ENCODE results near the gene GREB1L. TPM values are rescaled to one million over a fixed set of nuclear protein-coding genes. Genes with fewer than 3 reads are reported as not detected.
"Not testable (repeated sequence)": the region's sequence is repeated elsewhere in the genome, so short reads cannot be mapped to it uniquely, and the experiment has no call there.

Gene GREB1L
- polyA plus RNA-seq, 10 donors, result 3.8 to 17.5 (median 7.2) TPM

DNA sequence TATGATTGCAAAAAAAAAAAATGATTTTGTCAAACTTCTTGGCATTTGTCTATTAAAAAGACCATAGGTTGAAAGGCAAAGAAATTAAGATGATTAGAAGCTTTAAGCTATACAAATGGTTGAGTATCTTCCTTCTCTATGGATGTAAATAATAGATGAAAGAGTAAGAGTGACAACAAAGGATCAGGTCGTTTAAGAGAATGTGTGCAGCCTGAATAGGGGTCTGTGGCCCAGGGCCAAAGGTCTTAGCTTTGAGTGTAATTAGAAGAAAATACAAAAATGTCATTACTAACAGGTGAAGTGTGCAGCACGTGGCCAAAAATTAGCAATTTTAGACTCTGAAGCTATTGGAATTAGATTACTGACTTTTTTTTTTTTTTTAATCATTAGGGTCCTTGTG lies 122.4 kb downstream of the GREB1L start:
- DNase-seq, result no peak

DNA sequence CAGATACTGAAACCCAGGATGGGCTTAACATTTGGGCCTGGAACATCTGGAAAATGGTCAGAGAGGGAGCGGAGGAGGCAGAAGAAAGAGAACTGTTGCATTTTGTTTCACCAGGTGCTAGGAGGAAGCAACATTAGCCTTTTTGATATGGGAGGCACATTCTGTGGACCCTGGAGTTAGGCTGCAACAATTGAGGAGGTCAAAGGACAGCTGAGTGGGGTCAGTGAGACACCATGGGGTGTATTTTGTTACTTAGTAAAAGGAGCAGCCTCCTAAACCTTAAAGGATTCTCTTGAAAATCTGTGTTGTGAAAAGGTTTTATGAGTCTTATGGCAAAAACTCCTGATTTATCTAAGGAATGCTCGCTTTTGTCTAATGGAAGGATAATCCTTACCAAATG lies 124.9 kb downstream of the GREB1L start:
- DNase-seq, result no peak

DNA sequence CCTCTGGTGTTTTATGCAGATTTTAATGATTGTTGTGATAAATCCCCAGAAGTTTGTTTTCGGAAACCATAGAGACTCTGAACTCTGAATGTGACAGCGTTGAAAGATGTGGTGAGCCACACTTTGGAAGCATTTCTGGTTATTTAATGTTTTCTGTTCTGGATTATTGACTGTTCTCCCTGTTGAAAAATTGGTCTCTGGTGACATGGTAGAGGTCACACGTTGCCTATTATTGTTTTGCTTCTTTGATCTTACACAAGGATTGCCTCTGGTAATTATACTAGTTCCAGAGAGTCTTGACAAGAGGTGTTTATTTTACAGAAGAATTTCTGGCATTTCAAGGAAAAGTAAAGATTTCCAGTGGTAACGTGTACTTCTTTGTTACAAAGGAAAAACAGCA lies 127.1 kb downstream of the GREB1L start:
- no peak for DNase-seq

- not testable (repeated sequence) for DNase-seq
Observed at GRCh38 chr18:21369597-21369996, 127.6 kb downstream of the GREB1L start.

GRCh38 chr18:21383031-21383430 lies 141.0 kb downstream of the GREB1L start:
- no peak for DNase-seq

- no peak for DNase-seq
Observed at GRCh38 chr18:21386523-21387240, 144.7 kb downstream of the GREB1L start.

GRCh38 chr18:21387886-21388285 lies 145.9 kb downstream of the GREB1L start:
- DNase-seq, result peak in 1 of 3 donors; percentile 16

GRCh38 chr18:21389283-21389682 lies 147.3 kb downstream of the GREB1L start:
- DNase-seq, result no peak

DNA sequence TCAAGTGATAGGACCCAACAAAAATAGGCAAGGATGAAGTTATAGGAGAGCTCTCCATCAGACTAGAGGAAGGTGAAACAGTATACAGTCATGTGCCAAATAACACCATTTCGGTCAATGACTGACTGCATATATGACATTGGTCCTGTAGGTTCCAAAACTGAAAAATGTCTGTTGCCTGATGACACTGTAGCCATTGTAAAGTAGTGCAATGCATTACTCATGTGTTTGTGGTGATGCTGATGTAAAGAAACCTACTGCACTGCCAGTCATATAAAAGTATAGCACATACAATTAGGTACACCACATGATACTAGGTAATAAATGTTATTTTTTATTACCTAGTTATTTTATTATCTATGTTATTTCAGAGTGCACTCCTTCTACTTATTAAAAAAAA lies 147.9 kb downstream of the GREB1L start:
- no peak for DNase-seq

DNA sequence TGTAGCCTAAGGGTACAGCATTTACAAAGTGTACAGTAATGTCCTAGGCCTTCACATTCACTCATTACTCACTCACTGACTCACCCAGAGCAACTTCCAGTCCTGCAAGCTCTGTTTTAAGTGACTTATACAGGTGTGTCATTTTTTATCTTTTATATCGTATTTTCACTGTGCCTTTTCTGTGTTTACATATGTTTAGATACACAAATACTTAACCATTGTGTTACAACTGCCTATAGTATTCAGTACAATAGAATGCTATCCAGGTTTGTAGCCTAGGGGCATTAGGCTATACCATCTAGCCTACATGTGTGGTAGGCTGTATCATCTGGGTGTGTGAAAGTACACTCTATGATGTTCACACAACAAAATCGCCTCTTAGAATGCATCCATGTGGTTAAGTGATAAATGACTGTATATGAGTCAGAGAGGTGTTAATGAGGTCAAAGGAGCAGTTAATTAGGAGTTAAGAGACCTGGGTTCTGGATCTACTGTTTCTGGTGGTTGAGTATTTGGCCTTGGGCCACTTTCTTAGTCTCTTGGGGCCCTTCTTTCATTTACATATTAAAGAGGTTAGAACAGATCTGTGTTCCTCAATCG lies 149.1 kb downstream of the GREB1L start:
- DNase-seq, result no peak

- no peak for DNase-seq
Observed at GRCh38 chr18:21393986-21394385, 152.0 kb downstream of the GREB1L start.

DNA sequence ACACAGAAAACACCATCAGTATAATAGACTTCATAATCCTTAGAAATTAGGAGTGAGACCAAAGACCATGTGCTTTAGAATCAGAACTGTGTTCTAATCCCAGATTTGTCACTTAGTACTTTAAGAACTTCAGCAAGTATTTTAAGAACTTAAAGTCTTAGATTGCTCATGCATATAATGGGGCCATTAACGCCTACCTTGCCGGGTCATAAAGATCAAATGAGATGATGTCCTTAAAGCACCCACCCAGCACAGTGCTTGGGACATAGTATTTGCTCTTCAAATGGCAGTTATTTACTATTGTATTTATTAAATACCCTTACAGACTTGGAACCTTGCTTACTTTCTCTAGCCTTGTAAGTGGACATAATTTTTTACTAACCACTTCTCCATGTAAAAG lies 156.1 kb downstream of the GREB1L start:
- no peak for DNase-seq

GRCh38 chr18:21402272-21402671 lies 160.2 kb downstream of the GREB1L start:
- DNase-seq, result no peak

- DNase-seq, result no peak
Observed at GRCh38 chr18:21404426-21404825, 162.4 kb downstream of the GREB1L start.

- DNase-seq, result no peak
Observed at GRCh38 chr18:21406116-21406515, 164.1 kb downstream of the GREB1L start.

DNA sequence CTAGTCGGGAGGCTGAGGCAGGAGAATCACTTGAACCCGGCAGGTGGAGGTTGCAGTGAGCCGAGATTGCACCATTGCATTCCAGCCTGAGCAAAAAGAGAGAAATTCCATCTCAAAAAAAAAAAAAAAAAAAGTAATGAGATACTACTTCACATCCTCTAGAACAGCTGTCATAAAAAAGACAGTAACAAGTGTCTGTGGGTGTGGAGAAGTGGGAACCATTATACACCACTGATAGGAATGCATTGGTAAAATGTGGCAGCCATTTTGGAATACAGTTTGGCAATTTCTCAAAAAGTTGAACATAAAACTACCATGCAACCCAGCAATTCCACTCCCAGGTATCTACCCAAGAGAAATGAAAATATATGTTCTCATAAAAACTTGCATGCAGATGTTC lies 166.6 kb downstream of the GREB1L start:
- DNase-seq, result no peak

GRCh38 chr18:21433436-21433835 lies 191.4 kb downstream of the GREB1L start:
- no peak for DNase-seq

- DNase-seq, result peak in 1 of 3 donors; percentile 64
Observed at GRCh38 chr18:21439431-21439846, 197.4 kb downstream of the GREB1L start.

GRCh38 chr18:21441670-21442069 lies 199.6 kb downstream of the GREB1L start:
- DNase-seq, result no peak

GRCh38 chr18:21443776-21444464 lies 201.9 kb downstream of the GREB1L start:
- DNase-seq, result no peak

DNA sequence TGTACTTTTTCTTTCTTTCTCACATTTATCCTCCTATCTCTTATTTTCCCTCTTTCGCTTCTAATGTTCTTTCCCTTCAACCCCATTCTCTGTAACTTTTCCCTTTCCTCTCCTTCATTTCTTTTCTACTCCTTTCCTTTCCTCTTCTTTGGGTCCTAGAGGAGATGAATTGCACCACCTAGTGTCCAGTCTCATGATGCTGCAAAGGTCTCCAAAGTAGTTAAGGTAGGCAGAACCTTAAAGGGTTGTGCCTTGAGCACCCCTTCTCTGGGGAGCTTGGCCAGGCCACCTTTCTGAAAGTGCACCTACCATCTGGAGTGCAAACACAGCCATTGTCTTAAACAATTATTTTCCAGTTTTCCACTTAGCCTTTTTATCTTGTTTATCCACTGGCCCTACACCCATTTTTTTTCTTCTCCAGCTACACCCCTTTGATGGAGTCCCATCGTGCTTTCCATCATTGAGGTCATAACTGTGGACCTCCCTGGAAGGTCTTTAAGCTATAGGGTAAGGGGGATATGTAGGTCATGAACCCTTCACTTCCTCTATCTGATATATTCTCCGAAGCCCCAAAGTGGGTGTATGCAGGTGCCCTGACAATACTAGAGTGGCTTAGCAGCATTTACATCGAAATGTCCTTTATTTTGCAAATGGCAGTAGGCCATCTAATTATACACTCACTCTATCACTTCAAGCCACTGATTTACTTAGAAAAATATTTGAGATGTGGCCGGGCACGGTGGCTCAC lies 202.6 kb downstream of the GREB1L start:
- peak in 1 of 3 donors; percentile 50 for DNase-seq

- no peak for DNase-seq
Observed at GRCh38 chr18:21448299-21448698, 206.3 kb downstream of the GREB1L start.
